Measurements from ENCODE around the gene ADA.
"Not testable (repeated sequence)": the region's sequence is repeated elsewhere in the genome, so short reads cannot be mapped to it uniquely, and the experiment has no call there.

Gene ADA

DNA sequence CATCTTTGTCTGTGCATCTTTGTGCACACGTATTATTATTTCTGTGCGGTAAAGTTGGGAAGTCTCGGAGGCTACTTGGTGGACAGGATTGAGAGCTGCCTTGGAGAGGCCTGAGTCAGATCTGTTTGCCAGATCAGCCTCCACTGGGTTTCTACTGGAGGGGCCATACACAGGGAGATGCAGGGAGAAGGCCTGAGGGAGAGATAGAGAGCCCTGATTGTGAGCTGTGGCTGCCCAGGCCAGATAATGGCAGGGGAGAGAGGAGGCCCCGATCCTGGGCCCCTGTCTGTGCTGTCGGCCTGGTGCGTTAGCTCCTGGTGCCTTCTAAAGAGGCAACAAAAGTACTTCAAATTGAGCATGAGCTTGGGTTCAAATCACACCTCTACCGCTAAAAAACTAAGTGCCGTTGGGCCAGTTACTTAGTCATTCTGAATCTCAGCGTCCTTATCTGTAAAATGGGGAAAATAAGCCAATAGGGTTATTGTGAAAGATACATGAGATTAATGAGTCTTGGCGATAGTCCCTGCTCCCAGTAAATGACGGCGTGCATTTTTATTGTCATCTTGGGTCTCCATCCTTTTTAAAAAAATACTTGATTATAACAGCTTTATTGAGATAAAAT, 27.6 kb upstream of the ADA start:
- no peak for DNase-seq (ENCODE audit: low read depth in 2 of 2)

DNA sequence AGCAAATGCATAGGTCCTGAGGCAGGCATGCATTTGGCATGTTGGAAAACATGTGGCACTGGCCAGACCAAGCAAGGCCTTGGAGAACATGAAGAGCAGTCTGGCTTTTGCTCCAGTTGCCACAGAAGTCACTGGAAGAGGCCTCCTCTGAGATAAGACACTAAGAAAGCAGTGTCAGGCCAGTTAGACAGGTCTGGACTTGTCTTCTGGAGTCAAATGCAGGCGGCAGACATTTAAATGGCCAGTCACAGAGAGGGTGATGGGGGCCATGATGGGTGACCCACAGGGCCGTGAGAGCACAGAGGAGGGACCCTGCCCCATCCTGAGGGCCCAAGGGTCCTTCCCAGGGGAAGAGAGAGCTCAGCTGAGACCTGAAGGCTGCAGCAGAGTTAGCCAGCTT, 26.7 kb upstream of the ADA start:
- no peak for DNase-seq (ENCODE audit: low read depth in 2 of 2)

DNA sequence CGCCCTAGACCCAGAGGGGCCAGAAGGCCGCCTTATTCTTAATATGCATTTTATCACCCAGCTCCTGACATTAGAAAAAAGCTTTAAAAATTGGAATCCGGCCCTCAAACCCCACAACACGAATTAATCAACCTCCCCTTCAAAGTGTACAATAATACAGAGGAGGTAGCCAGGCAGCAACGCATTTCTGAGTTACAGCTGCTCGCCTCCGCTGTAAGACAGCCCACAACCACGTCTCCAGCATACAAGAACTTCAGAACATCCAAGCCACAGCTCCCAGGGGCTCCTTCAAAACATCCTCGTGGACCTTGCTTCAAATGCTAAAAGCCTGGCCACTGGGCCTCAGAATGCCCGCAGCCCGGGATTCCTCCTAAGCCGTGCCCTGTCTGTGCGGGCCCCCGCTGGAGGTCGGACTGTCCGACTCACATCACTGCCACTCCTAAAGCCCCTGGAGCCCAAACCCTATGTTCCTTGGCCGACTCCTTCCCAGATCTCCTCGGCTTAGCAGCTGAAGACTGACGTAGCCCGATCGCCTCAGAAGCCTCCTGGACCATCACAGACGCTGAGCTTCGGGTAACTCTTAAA, 20.9 kb upstream of the ADA start:
- DNase-seq (ENCODE audit: low read depth in 2 of 2), result not testable (repeated sequence)

DNA sequence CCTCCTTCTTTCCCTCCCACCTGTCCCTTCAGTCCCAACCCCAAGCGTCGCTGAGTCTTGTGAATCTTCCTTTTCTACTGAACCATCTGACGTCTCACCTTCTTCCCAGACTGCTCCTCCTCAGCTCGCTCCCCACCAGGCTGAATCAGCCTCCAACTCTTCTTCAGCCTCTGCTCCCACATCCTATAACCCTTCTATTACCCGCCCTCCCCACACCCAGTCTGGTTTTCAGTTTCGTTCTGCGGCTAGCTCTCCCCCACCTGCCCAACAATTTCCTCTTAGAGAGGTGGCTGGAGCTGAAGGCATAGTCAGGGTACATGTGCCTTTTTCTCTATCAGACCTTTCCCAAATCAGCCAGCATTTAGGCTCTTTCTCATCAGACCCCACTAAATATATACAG, 20.0 kb upstream of the ADA start:
- peak; percentile 25 to 29 for DNase-seq (ENCODE audit: low read depth in 2 of 2)

GRCh38 chr20:44670851-44671250, 19.4 kb upstream of the ADA start:
- DNase-seq (ENCODE audit: low read depth in 2 of 2), result not testable (repeated sequence)

DNA sequence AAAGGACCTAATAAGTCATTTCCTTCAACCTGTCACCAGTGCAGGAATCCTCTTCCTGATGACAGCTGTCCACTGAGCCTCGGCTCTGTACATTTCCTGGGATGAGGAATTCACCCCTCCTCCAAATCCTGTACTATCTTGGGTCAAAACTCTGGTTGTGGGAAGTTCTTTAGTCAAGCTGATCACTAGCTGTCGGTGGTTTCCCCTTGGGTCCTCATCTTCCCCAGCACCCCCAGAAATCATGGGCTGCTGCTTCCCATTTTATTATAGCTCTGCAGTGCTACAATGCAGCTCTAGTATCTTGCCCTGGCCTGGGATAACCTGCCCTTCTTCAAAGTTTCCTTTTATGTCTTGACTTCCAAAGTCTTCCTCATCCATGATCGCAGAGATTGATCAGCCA, 14.6 kb upstream of the ADA start:
- no peak for DNase-seq (ENCODE audit: low read depth in 2 of 2)

DNA sequence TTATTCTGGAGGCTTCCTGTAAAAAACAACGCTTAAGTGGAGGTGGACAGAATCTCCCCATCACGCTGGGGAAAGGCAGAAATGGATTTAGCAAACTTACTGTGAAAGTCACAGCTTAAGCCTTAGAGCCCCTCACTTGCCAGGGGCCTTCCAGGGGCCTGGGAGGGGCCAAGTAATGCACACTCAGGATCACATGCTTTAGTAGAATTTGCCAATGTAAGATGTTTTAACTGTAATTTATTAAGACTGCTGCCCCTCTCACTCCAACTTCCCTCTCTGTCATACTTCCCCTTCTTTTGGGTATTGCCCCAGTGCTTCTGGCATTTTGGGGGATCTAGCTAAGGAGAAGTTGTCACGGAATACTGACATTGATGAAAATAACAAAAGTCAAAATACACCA, 12.6 kb upstream of the ADA start:
- DNase-seq (ENCODE audit: low read depth in 2 of 2), result no peak

DNA sequence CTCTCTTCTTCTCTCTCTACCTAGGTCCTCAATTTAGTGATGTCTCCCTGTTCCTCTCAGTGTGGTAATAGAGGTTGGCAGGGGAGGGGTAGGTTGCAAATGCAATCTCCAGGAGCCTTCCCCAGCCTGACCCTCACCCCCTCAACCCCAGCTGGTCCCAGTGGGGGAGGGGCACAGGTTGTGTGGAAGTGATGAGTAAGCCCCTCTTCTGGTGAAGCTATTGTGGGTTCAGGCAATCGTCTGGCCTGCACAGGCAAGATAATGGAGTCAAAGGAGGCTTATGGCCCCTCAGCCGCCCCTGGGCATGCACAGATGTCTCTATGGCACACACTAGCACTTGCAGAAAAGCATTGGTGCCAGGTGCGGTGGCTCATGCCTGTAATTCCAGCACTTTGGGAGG, 10.8 kb upstream of the ADA start:
- no peak for DNase-seq (ENCODE audit: low read depth in 2 of 2)

DNA sequence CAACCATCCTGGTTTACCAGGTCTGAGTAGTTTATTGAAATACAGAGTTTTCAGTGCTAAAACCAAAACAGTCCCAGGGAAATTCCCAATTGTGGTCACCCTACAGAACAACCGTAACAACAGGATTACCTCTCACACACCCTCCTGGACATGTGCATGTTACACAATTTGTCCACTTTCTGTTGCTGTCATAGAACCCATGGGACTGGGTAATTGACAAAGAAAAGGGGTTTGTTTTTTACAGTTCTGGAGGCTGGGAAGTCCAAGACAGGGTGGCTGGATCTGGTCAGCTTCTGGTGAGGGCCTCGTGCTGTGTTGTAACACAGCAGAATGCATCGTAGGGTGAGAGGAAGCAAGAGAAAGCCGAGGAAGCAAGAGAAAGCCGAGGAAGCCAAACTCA, 9.1 kb upstream of the ADA start:
- DNase-seq (ENCODE audit: low read depth in 2 of 2), result no peak

DNA sequence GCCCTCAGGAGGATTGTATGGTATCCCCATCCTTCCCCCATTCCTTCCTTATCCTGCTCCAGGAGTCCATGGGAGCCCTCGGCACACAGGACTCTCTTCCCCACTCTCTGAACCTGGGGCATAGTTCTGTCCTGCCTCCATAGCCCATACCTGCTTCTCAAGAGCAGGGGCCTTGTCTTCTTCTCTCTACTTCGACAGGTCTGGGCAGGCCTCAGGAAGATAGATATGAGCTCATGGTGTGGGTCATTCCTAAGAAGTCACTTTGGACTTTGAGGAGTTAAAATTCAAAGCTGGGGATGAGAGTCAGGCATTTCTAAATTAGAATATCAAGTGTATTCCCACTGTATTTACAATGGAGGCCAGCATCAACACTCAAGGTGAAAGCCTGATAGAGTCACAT, 8.4 kb upstream of the ADA start:
- no peak for DNase-seq (ENCODE audit: low read depth in 2 of 2)

DNA sequence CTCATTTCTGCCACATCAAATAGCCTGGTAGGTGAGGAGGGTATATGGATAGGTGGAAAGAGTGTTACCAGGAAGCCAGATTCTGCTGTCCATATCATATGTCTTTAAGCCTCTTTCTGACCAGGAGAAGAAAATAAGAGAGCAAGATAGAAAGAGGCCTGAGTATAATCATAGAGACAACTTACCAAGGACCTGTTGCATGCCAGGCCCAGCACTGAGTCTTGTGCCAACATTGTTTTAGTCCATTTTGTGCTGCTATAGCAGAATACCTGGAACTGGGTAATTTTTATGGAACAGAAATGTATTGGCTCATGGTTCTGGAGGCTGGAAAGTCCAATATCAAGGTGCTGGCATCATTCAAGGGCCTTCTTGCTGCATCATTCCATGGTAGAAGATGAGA, 7.3 kb upstream of the ADA start:
- no peak for DNase-seq (ENCODE audit: low read depth in 2 of 2)

GRCh38 chr20:44657875-44658274, 6.4 kb upstream of the ADA start:
- no peak for DNase-seq (ENCODE audit: low read depth in 2 of 2)

DNA sequence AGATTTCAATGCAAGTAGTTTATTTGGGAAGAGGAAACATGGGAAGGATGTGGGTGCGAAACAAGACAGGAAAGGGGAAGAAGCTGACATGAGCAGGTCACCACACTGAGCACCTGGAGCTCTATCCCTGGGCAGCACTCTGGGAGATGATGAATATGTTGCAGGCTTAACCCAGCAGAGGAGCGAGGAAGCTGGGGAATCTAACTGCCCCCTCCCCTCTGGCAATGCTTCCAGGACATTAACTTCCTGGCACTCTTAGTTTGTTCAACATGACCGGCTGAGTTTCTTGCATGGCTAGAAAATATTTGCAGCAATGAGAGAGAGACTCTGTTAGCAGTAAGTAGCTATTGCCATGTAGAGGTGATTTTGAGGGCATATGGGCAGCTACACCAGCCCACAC, 4.9 kb upstream of the ADA start:
- no peak for DNase-seq (ENCODE audit: low read depth in 2 of 2)

GRCh38 chr20:44654210-44654609, 2.7 kb upstream of the ADA start:
- not testable (repeated sequence) for DNase-seq (ENCODE audit: low read depth in 2 of 2)

- DNase-seq (ENCODE audit: low read depth in 2 of 2), result no peak
Measured at GRCh38 chr20:44653546-44653945, 2.0 kb upstream of the ADA start.

- no peak for DNase-seq (ENCODE audit: low read depth in 2 of 2)
Measured at GRCh38 chr20:44651434-44651683, 140 bp downstream of the ADA start.

DNA sequence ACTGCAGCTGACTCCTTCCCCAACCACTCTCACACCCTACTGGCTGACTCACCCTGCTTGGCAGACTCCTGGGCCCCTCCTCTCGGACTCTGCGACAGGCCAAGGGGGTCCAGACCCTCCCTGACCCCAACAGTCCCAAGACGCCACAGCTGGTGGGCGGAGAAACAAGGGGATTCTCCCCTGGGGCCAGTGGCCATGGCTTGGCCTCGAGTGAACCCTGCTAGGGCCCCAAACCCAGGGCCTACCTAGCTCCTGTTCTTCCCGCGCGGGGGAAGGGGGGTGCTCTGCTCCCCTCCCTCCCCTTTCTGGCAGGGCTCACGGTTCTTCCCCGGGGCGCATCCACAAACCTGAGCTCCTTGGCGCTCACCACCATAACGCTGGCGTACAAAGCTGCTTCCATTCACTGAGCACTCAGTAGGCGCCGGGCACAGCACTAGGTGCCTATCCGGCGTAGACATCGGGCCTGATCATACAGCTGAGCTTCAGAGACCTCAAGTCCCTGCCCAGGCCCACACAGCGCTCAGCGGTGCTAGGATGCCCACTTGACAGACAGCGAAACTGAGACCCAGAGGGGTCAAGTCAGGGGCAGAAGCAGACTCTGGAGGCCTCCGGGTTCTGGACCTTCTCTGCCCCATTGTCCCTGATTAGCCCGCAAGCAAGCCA, 597 bp downstream of the ADA start:
- no peak for DNase-seq (ENCODE audit: low read depth in 2 of 2)

DNA sequence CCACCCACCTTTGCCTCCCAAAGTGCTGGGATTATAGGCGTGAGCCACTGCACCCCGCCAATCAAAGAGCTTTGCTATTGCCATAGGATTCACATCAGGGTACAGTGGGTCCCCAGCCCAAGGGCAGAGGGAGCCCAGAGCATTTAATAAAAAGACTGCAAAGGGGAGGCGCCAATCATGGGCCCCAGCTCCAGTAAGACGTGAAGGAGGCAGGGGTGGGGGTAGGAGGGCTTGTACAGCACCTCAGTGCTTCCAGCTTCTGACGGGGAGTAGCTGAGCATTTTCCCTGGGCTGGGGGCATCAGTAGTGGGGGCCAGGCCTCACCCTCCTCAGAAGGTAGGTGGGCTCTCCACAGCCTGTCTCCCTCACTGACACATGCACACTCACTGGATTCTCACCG, 1.5 kb downstream of the ADA start:
- no peak for DNase-seq (ENCODE audit: low read depth in 2 of 2)

GRCh38 chr20:44649126-44649525, 2.4 kb downstream of the ADA start:
- DNase-seq (ENCODE audit: low read depth in 2 of 2), result no peak

GRCh38 chr20:44648579-44648978, 2.9 kb downstream of the ADA start:
- DNase-seq (ENCODE audit: low read depth in 2 of 2), result no peak

GRCh38 chr20:44648068-44648467, 3.4 kb downstream of the ADA start:
- no peak for DNase-seq (ENCODE audit: low read depth in 2 of 2)

GRCh38 chr20:44646641-44647274, 4.7 kb downstream of the ADA start:
- no peak for DNase-seq (ENCODE audit: low read depth in 2 of 2)

- DNase-seq (ENCODE audit: low read depth in 2 of 2), result no peak
Measured at GRCh38 chr20:44646023-44646640, 5.4 kb downstream of the ADA start.

Data from stimulated activated CD4-positive, alpha-beta T cell treated with anti-CD3 and anti-CD28 coated beads, Interleukin-1b, Interleukin-23, amount 100 ng/mL, for 1 hour (primary cell).